Small intestine (tissue), 7 donors: ENCODE results near the gene PTRHD1. TPM values are rescaled to one million over a fixed set of nuclear protein-coding genes. Genes with fewer than 3 reads are reported as not detected.
"Not testable (repeated sequence)": the region's sequence is repeated elsewhere in the genome, so short reads cannot be mapped to it uniquely, and the experiment has no call there.

Source experiments
- DNase-seq, 2 donors: peaks; one replicate each; pipeline versions ENCODE4 v3.0.0 to v3.0.0-alpha.2; 2013
- FAIRE-seq: peaks from 2 replicates; lab custom pipeline; 2012; peaks lifted over from hg19 to GRCh38; lab: Jason Lieb, UNC
- H3K27ac ChIP-seq, 3 donors: one replicate each; pipeline ENCODE4 v1.5.1; 2013; ENCODE audit warnings: low read length in 2 of 3, mild to moderate bottlenecking in 2 of 3, control low read depth in 1 of 3, inconsistent platforms in 1 of 3, low read depth in 1 of 3, moderate library complexity in 1 of 3
- H3K27me3 ChIP-seq, 3 donors: one replicate each; pipeline ENCODE4 v1.6.1; 2013; ENCODE audit warnings: low read length in 3 of 3, inconsistent platforms in 1 of 3; ENCODE audit not compliant: control insufficient read depth in 3 of 3, insufficient read depth in 3 of 3
- H3K36me3 ChIP-seq, 3 donors: one replicate each; pipeline ENCODE4 v1.6.1; 2013; ENCODE audit warnings: low read length in 3 of 3, inconsistent platforms in 1 of 3, low read depth in 1 of 3, mild to moderate bottlenecking in 1 of 3, moderate library complexity in 1 of 3; ENCODE audit not compliant: control insufficient read depth in 3 of 3, insufficient read depth in 2 of 3
- H3K4me1 ChIP-seq, 3 donors: one replicate each; pipeline ENCODE4 v1.6.1; 2013; ENCODE audit warnings: low read length in 2 of 3, inconsistent platforms in 1 of 3, low read depth in 1 of 3, mild to moderate bottlenecking in 1 of 3, moderate library complexity in 1 of 3; ENCODE audit not compliant: control insufficient read depth in 3 of 3, insufficient read depth in 2 of 3
- H3K4me3 ChIP-seq, 3 donors: one replicate each; pipeline ENCODE4 v1.5.1; 2013; ENCODE audit warnings: low read length in 3 of 3, control low read depth in 1 of 3, inconsistent platforms in 1 of 3, low read depth in 1 of 3, mild to moderate bottlenecking in 1 of 3, moderate library complexity in 1 of 3
- H3K9me3 ChIP-seq, 2 donors: one replicate each; pipeline ENCODE4 v1.6.1; 2013; ENCODE audit warnings: low read depth in 1 of 2, low read length in 1 of 2; ENCODE audit not compliant: control insufficient read depth in 2 of 2, insufficient read depth in 1 of 2
- WGBS, 3 donors: extraction: QIAGEN DNeasy Blood & Tissue Kit; methylation state at CpG; one replicate each; pipeline ENCODE4 v1.1.7; 2013; 5-methylcytosine and 5-hydroxymethylcytosine counted together
- polyA plus RNA-seq, 4 donors: library from polyadenylated mRNA; stranded (reverse) in 3 of 4; unstranded in 1 of 4; fragments of 200-250 nt in 3 of 4; fragments of 120-200 nt in 1 of 4; gene quantifications; one replicate each; pipeline versions ENCODE4 v1.2.1 to v1.2.3, GENCODE V29; 2013
- donor health status: healthy with polysubstance abuse.
- donor health status: control.
- donor health status: control.
- donor health status: Bipolar disorder and iron deficiency.
- donor health status: healthy.

PTRHD1 gene
- polyA plus RNA-seq, 4 donors, result 36.4 to 43.0 (median 39.9) TPM

DNA sequence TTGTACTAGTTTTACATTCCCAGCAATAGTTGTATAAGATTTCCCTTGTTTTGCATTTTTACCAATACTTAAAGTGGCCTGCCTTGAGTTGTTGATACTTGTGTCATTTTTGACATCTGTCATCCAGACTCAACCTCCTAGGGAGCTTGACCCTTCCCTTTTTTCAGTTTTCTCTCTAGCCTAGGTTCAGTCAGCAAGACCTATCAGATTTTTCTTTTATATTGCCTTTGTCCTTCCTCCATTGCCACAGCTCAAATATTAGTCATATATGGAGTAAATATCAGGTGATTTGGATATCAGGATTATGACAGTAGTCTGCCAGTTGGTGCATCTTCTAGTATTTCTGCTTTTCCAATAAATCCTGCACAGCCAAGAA lies 13.5 kb upstream of the PTRHD1 start:
- Histone ChIP-seq H3K36me3 (peaks cover 0 to 10% (median 0%) of the 10 kb centered on the region in 3 donors), H3K4me1 (no peaks in the 10 kb centered on the region), H3K4me3 (no peak overlapping the region), H3K9me3 (peaks cover 0 to 8% of the 10 kb centered on the region in 2 donors), H3K27ac (no peak overlapping the region), H3K27me3 (no peaks in the 10 kb centered on the region)
- DNase-seq (no peak), FAIRE-seq (no peak)

DNA sequence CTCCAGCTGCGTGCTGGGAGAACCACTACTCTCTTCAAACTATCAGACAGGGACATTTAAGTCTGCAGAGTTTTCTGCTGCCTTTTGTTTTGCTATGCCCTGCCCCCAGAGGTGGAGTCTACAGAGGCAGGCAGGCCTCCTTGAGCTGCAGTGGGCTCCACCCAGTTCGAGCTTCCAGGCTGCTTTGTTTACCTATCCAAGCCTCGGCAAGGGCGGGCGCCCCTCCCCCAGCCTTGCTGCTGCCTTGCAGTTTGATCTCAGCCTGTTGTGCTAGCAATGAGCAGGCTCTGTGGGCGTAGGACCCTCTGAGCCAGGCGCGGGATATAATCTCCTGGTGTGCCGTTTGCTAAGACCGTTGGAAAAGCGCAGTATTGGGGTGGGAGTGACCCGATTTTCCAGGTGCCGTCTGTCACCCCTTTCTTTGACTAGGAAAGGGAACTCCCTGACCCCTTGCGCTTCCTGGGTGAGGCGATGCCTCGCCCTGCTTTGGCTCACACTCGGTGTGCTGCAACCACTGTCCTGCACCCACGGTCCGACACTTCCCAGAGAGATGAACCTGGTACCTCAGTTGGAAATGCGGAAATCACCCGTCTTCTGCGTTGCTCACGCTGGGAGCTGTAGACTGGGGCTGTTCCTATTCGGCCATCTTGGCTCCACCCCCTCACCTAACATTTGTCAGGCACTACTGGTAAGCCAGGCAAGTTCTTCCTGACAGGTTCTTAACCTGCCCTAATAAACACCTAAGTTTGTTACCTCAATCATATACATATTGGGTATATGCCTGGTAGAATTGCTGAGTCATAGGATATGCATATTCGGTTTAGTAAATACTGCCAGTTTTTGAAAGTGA lies 12.8 kb upstream of the PTRHD1 start:
- not testable (repeated sequence) for H3K4me1 ChIP-seq, FAIRE-seq, H3K27me3 ChIP-seq, H3K27ac ChIP-seq, H3K9me3 ChIP-seq, H3K36me3 ChIP-seq, DNase-seq, H3K4me3 ChIP-seq
- WGBS, 3 donors, result 94 to 98% (median 97%) methylated on average over 25 of the region's 25 CpGs

DNA sequence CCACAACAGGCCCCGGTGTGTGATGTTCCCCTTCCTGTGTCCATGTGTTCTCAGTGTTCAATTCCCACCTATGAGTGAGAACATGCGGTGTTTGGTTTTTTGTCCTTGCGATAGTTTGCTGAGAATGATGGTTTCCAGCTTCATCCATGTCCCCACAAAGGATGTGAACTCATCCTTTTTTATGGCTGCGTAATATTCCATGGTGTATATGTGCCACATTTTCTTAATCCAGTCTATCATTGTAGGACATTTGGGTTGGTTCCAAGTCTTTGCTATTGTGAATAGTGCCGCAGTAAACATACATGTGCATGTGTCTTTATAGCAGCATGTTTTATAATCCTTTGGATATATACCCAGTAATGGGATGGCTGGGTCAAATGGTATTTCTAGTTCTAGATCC lies 7.3 kb upstream of the PTRHD1 start:
- H3K4me3 ChIP-seq, H3K9me3 ChIP-seq, FAIRE-seq, H3K27ac ChIP-seq, H3K27me3 ChIP-seq, H3K4me1 ChIP-seq, DNase-seq: not testable (repeated sequence)
- peaks cover 0 to 14% (median 0%) of the 10 kb centered on the region in 3 donors for H3K36me3 ChIP-seq
- 95 to 98% (median 96%) methylated on average over 3 to 5 of the region's 5 CpGs for WGBS, 3 donors

DNA sequence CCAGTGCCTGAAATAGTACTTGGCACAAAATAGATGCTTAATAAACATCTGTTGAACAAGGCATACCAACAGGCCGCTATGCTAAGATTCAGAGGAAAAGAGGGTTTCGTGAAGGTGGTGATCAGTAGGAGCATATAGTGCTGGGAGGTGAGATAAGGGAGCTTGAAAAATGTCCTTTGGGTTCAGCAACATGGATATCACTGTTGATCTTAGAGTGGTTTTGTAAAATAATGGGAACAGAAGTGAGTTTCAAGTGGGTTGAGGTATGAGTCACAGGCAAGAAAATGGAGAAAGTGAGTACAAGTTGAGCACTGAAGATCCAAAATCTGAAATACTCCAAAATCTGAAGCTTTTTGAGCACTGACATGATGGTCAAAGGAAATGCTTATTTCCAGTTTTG lies 4.5 kb upstream of the PTRHD1 start:
- Histone ChIP-seq H3K4me3 (no peak overlapping the region), H3K27me3 (no peaks in the 10 kb centered on the region), H3K4me1 (peaks cover 0 to 5% (median 1%) of the 10 kb centered on the region in 3 donors), H3K36me3 (peaks cover 0 to 12% (median 0%) of the 10 kb centered on the region in 3 donors), H3K27ac (no peak overlapping the region), H3K9me3 (peaks cover 0 to 3% of the 10 kb centered on the region in 2 donors)
- FAIRE-seq, result no peak
- no peak for DNase-seq
- WGBS, 3 donors, result 94 to 100% (median 98%) methylated on average over 2 of the region's 2 CpGs

DNA sequence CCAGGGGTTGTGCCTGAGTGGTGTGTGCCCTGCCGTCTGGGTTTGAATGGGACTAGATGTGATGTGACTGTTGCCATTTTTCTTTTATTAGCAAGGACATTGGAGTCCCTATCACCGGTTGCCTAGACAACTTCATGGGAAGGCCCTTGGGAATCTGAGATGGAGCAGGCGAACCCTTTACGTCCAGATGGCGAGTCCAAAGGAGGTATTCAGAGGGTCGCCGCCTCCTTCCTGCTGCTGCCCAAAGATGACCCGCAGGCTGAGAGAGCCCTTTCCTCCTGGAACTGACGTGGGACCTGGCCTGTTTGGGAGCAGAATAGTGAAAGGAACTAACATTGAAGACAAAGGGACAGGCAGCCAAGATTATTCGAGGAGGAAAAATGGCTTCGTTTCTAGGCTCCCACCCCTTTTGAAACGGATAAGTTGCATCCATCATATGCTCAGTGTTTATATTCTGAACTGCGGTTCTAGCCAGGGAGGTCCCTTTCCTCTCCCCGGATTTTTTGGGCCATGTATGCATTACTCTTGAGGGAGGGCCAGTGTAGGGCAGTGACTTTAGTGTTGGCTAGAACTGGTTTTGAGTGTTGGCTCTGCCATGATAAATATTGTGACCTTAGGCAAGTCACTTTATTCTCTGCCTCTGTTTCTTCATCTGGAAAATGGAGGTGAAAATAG lies 707 bp upstream of the PTRHD1 start:
- FAIRE-seq (no peak), DNase-seq (peak; percentile 12 to 52)
- WGBS, 3 donors, result 3 to 4% (median 3%) methylated on average over 14 of the region's 14 CpGs

DNA sequence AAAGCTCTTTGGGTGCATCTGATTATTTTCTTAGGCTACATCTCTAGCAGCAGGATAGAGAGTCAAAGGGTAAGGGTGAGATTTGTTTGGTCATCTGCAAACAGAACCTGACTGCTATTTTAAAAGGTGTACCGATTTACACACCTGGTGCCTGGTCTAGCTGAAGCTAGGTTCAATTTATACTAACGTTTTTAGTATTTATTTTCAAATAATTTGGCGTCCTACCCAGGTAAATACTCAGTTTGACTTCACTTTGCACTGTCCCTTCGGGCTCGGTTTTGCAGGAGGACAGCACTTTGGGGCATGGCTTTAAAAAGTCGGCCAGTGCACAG lies 683 bp downstream of the PTRHD1 start:
- Histone ChIP-seq H3K9me3 (no peaks in the 10 kb centered on the region), H3K36me3 (peaks cover 0 to 17% (median 0%) of the 10 kb centered on the region in 3 donors), H3K4me3 (peak overlapping the region; percentile 57 to 81 (median 74)), H3K27ac (peak overlapping the region; percentile 96 to 100 (median 96)), H3K27me3 (no peaks in the 10 kb centered on the region), H3K4me1 (peaks cover 0 to 9% (median 1%) of the 10 kb centered on the region in 3 donors)
- DNase-seq, result no peak
- no peak for FAIRE-seq
- 0 to 4% (median 3%) methylated on average over 6 of the region's 6 CpGs for WGBS, 3 donors

More for the DNA sequence above, 707 bp upstream of the PTRHD1 start:
- Histone ChIP-seq H3K36me3 (peaks cover 0 to 17% (median 0%) of the 10 kb centered on the region in 3 donors), H3K9me3 (no peaks in the 10 kb centered on the region), H3K27ac (peak overlapping the region in 1 of 3 donors; percentile 96), H3K4me1 (peaks cover 0 to 9% (median 1%) of the 10 kb centered on the region in 3 donors), H3K4me3 (peak overlapping the region; percentile 45 to 81 (median 74)), H3K27me3 (no peaks in the 10 kb centered on the region)

DNA sequence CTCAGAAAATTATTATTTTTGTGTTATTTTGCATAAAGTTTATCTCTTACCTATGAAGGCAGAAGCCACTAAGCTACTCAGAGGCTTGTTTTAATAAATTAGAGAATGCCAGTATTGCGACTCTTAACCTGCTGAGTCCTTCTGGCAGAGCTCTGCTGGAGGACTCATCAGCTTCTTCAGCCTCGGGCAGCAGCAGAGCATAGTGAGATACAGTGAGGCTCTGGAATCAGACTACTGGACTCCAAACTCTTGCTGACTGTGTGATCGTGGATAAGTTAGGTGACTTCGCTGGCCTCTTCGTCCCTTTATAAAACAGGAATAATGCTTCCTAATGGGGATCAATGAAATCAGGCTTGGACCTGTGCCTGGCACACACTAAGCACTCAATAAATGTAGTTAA lies 1.7 kb downstream of the PTRHD1 start:
- 93 to 95% (median 93%) methylated on average over 5 of the region's 5 CpGs for WGBS, 3 donors
- FAIRE-seq (no peak), DNase-seq (no peak)
- Histone ChIP-seq H3K9me3 (no peaks in the 10 kb centered on the region), H3K4me3 (no peak overlapping the region), H3K27me3 (no peaks in the 10 kb centered on the region), H3K4me1 (peaks cover 0 to 9% (median 1%) of the 10 kb centered on the region in 3 donors), H3K36me3 (peaks cover 0 to 13% (median 0%) of the 10 kb centered on the region in 3 donors), H3K27ac (no peak overlapping the region)

DNA sequence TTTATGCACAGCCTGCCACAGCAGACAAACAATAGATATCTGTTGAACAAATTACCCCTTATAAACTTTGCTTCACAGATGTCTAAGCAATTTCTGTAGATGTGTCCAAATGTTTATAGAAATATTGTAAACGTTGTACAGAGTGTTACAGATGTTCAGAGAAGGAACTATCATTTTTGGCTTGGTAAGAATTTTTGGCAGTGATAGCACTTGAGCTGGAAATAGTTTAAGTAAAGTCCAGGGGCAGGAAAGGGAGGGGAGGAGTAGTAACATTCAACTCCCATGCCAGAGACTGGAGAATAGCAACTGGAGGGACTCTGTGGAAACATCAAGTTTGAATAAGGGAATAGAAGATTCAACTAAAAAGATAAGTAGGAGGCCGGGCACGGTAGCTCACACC lies 4.4 kb downstream of the PTRHD1 start:
- peaks cover 0 to 4% (median 0%) of the 10 kb centered on the region in 3 donors for H3K4me1 ChIP-seq
- no peak overlapping the region for H3K4me3 ChIP-seq
- FAIRE-seq (no peak), DNase-seq (no peak)
- no peaks in the 10 kb centered on the region for H3K27me3 ChIP-seq
- no peaks in the 10 kb centered on the region for H3K9me3 ChIP-seq
- WGBS, 3 donors, result 53 to 81% (median 77%) methylated on average over 3 of the region's 3 CpGs
- no peak overlapping the region for H3K27ac ChIP-seq
- peaks cover 0 to 12% (median 0%) of the 10 kb centered on the region in 3 donors for H3K36me3 ChIP-seq
